ENCODE measurements around the gene CD247.

- TF ChIP-seq CTCF (IDR thresholded peaks at IDR 0.05; ENCODE audit: borderline replicate concordance, extremely low read depth, low read length, poor library complexity, severe bottlenecking) (no peak), EZH2 (IDR thresholded peaks at IDR 0.05; ENCODE audit: borderline replicate concordance, low read depth, low read length, severe bottlenecking) (no peak)
Observed at GRCh38 chr1:167427848-167428247, 90.5 kb downstream of the CD247 start.
